ENCODE results near the gene OSBPL5.

GRCh38 chr11:3122775-3123201 lies 42.3 kb downstream of the OSBPL5 start:
- no peak for TF ChIP-seq EZH2 (IDR thresholded peaks at IDR 0.05; ENCODE audit: borderline replicate concordance, low read depth, low read length, poor library complexity, severe bottlenecking)
- no peak for TF ChIP-seq CTCF (conservative IDR thresholded peaks at IDR 0.05; ENCODE audit: low read depth, low read length)
